Neuronal stem cell (in vitro differentiated cells): ENCODE data around the gene MEGF9.
A peak's percentile ranks its signal among the peaks of the same experiment; 100 is the strongest.

Experiments used
- DNase-seq: peaks from one replicate; pipeline ENCODE4 v3.0.0-alpha.2; 2013; ENCODE audit warnings: low spot score
- H2AFZ ChIP-seq: one replicate; pipeline ENCODE4 v1.6.1; 2013; ENCODE audit warnings: mild to moderate bottlenecking, low read length, inconsistent platforms
- H2AK5ac ChIP-seq: 2 replicates; pipeline ENCODE4 v1.6.1; 2013; ENCODE audit warnings: low read depth, mild to moderate bottlenecking, inconsistent platforms, low read length, moderate library complexity, mixed read lengths
- H2BK120ac ChIP-seq: 2 replicates; pipeline ENCODE4 v1.6.1; 2013; ENCODE audit warnings: low read depth, mild to moderate bottlenecking, inconsistent platforms, low read length, moderate library complexity, mixed read lengths
- H2BK12ac ChIP-seq: one replicate; pipeline ENCODE4 v1.6.1; 2013; ENCODE audit warnings: low read length, inconsistent platforms
- H2BK15ac ChIP-seq: 2 replicates; pipeline ENCODE4 v1.6.1; 2013; ENCODE audit warnings: mild to moderate bottlenecking, low read length, inconsistent platforms, mixed read lengths
- H2BK5ac ChIP-seq: one replicate; pipeline ENCODE4 v1.6.1; 2013; ENCODE audit warnings: inconsistent platforms, mild to moderate bottlenecking, low read length, moderate library complexity
- H3K14ac ChIP-seq: one replicate; pipeline ENCODE4 v1.6.1; 2013; ENCODE audit warnings: low read length, inconsistent platforms
- H3K18ac ChIP-seq: 2 replicates; pipeline ENCODE4 v1.6.1; 2013; ENCODE audit warnings: low read length, inconsistent platforms
- H3K23ac ChIP-seq: 2 replicates; pipeline ENCODE4 v1.6.1; 2013; ENCODE audit warnings: low read depth, mild to moderate bottlenecking, mixed read lengths, low read length, inconsistent platforms; ENCODE audit not compliant: poor library complexity
- H3K27ac ChIP-seq: replicated peaks from 3 replicates; pipeline ENCODE4 v1.5.1; 2013; ENCODE audit warnings: low read length, inconsistent platforms
- H3K27me3 ChIP-seq, 3 experiments: 2 replicates each; pipeline ENCODE4 v1.6.1; 2013; ENCODE audit warnings: low read length in 3 of 3, mild to moderate bottlenecking in 2 of 3, inconsistent platforms in 1 of 3, low read depth in 1 of 3, mixed read lengths in 1 of 3, moderate library complexity in 1 of 3; ENCODE audit not compliant: control insufficient read depth in 3 of 3, insufficient read depth in 3 of 3
- H3K36me3 ChIP-seq, 2 donors: replicated peaks in 1 of 2; 2 replicates each; pipeline ENCODE4 v1.6.1; 2013; ENCODE audit warnings: low read length in 2 of 2; ENCODE audit not compliant: control insufficient read depth in 2 of 2, insufficient read depth in 2 of 2
- H3K4ac ChIP-seq: 2 replicates; pipeline ENCODE4 v1.6.1; 2013; ENCODE audit warnings: inconsistent platforms, mild to moderate bottlenecking, low read length, moderate library complexity
- H3K4me1 ChIP-seq, 2 donors: 1 replicate in 1 of 2; 2 replicates in 1 of 2; pipeline ENCODE4 v1.6.1; 2013; ENCODE audit warnings: low read length in 2 of 2, low read depth in 1 of 2; ENCODE audit not compliant: control insufficient read depth in 2 of 2, insufficient read depth in 1 of 2
- H3K4me2 ChIP-seq: one replicate; pipeline ENCODE4 v1.6.1; 2013; ENCODE audit warnings: mild to moderate bottlenecking, low read length, inconsistent platforms; ENCODE audit not compliant: insufficient read depth, poor library complexity, severe bottlenecking
- H3K4me3 ChIP-seq, 2 donors: 2 replicates each; pipeline ENCODE4 v1.5.1; 2013; ENCODE audit warnings: low read length in 2 of 2, mild to moderate bottlenecking in 2 of 2, inconsistent platforms in 1 of 2, moderate library complexity in 1 of 2
- H3K79me1 ChIP-seq: one replicate; pipeline ENCODE4 v1.6.1; 2013; ENCODE audit warnings: low read depth, mild to moderate bottlenecking, inconsistent platforms, low read length, moderate library complexity
- H3K9ac ChIP-seq: one replicate; pipeline ENCODE4 v1.6.1; 2013; ENCODE audit warnings: mild to moderate bottlenecking, low read depth, low read length, inconsistent platforms; ENCODE audit not compliant: poor library complexity
- H3K9me3 ChIP-seq, 2 donors: replicated peaks in 1 of 2; 2 replicates each; pipeline versions ENCODE3 to v1.6.1; 2013; ENCODE audit warnings: low read length in 2 of 2, mild to moderate bottlenecking in 2 of 2, inconsistent platforms in 1 of 2, low read depth in 1 of 2, mixed read lengths in 1 of 2, moderate library complexity in 1 of 2; ENCODE audit not compliant: control insufficient read depth in 2 of 2, insufficient read depth in 1 of 2
- H4K8ac ChIP-seq: one replicate; pipeline ENCODE4 v1.6.1; 2013; ENCODE audit warnings: low read depth, mild to moderate bottlenecking, inconsistent platforms, low read length, moderate library complexity
- H4K91ac ChIP-seq: one replicate; pipeline ENCODE4 v1.6.1; 2013; ENCODE audit warnings: low read length, low read depth, mild to moderate bottlenecking, inconsistent platforms; ENCODE audit not compliant: poor library complexity
- WGBS, 2 donors: extraction: QIAGEN DNeasy Blood & Tissue Kit; methylation state at CpG; one replicate each; pipeline ENCODE4 v1.1.7; 2013; ENCODE audit warnings: missing lambda C conversion rate in 2 of 2, mixed read lengths in 1 of 2; ENCODE audit not compliant: insufficient read length in 2 of 2, insufficient replicate concordance in 1 of 2; ENCODE audit errors: extremely low coverage in 2 of 2; 5-methylcytosine and 5-hydroxymethylcytosine counted together

Gene MEGF9

DNA sequence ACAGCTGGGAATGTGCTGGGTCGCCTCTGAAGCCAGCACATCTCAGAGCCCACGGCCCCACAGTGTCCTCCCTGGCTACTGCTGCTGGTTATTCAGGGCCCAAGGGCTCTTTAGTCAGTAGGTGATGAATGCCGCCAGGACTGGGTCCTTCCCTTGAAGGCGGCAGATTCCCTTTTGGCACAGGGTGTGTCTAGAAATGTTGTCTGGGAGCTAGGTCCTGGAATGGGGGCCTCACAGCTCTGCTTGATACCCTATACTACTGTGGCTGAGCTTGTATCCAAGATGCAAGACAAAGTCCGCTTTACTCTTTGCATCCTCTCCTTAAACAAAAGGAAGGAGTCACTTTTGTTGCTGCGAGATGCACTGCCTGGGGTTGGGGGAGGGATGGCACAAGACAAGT lies 33.1 kb downstream of the MEGF9 start:
- WGBS, 2 donors = no CpG with 5 or more reads among the region's 6 CpGs
- no peak overlapping the region for H2BK5ac ChIP-seq
- H2BK12ac ChIP-seq = no peak overlapping the region
- H2BK120ac ChIP-seq = no peak overlapping the region
- no peaks in the 10 kb centered on the region for H3K9me3 ChIP-seq
- H3K4me3 ChIP-seq = no peak overlapping the region
- no peak overlapping the region for H2AFZ ChIP-seq
- no peak overlapping the region for H3K9ac ChIP-seq
- H3K36me3 ChIP-seq = no peaks in the 10 kb centered on the region
- H2AK5ac ChIP-seq = no peak overlapping the region
- no peak overlapping the region for H3K14ac ChIP-seq
- H3K79me1 ChIP-seq = no peaks in the 10 kb centered on the region
- H3K27ac ChIP-seq = no peak overlapping the region
- no peak overlapping the region for H4K8ac ChIP-seq
- DNase-seq = no peak
- H3K4me2 ChIP-seq = no peak overlapping the region
- peak overlapping the region; percentile 37 for H3K23ac ChIP-seq
- H3K18ac ChIP-seq = no peak overlapping the region
- no peak overlapping the region for H2BK15ac ChIP-seq
- H4K91ac ChIP-seq = no peak overlapping the region
- H3K4ac ChIP-seq = no peak overlapping the region
- peaks cover 4 to 5% of the 10 kb centered on the region in 2 donors for H3K4me1 ChIP-seq
- H3K27me3 ChIP-seq = no peaks in the 10 kb centered on the region

DNA sequence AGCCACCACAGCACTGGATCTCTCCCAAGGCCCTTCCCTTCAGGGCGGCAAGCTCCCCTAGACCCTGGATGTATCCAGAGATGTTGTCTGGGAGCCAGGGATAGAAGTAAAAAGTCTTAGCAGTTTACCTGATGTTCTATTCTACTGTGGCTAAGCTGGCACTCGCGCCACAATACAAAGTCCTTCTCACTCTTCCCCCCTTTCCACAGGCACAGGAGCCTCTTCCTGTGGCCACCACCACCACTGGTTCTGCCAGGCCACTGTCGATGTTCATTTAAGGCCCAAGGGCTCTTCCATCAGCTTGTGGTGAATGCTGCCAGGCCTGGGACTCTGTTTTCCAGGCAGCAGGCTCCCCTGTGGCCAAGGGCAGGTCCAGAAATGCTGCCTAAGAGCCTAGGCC lies 33.7 kb downstream of the MEGF9 start:
- H3K9ac ChIP-seq = no peak overlapping the region
- H3K18ac ChIP-seq = no peak overlapping the region
- H3K4me3 ChIP-seq = no peak overlapping the region
- no peak overlapping the region for H2BK15ac ChIP-seq
- H2BK12ac ChIP-seq = no peak overlapping the region
- no peak overlapping the region for H2AFZ ChIP-seq
- no peak overlapping the region for H4K91ac ChIP-seq
- no peak overlapping the region for H3K23ac ChIP-seq
- H2BK120ac ChIP-seq = no peak overlapping the region
- H3K14ac ChIP-seq = peak overlapping the region; percentile 57
- no CpG with 5 or more reads among the region's 4 CpGs for WGBS, 2 donors
- no peaks in the 10 kb centered on the region for H3K36me3 ChIP-seq
- no peak overlapping the region for H3K4me2 ChIP-seq
- H3K4ac ChIP-seq = no peak overlapping the region
- H3K9me3 ChIP-seq = no peaks in the 10 kb centered on the region
- no peak overlapping the region for H4K8ac ChIP-seq
- H3K4me1 ChIP-seq = peaks cover 4 to 5% of the 10 kb centered on the region in 2 donors
- H3K27me3 ChIP-seq = no peaks in the 10 kb centered on the region
- no peak overlapping the region for H3K27ac ChIP-seq
- no peak overlapping the region for H2BK5ac ChIP-seq
- H2AK5ac ChIP-seq = no peak overlapping the region
- DNase-seq = no peak
- H3K79me1 ChIP-seq = no peaks in the 10 kb centered on the region

DNA sequence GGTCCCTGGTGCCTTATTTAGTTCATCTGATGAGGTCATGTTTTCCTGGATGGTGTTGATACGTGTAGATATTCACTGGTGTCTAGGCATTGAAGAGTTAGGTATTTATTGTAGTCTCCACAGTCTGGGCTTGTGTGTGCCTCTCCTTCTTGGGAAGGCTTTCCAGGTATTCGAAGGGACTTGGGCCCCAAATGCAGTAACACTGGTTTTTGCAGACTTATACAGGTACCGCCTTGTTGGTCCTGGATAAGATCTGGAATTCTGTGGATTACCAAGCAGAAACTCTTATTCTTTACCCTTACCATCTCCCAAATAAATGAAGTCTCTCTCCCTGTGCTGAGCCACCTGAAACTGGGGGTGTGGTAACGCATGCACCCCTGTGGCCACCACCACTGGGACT lies 34.1 kb downstream of the MEGF9 start:
- Histone ChIP-seq H3K9ac (no peak overlapping the region), H3K4me1 (peaks cover 4 to 5% of the 10 kb centered on the region in 2 donors), H3K14ac (no peak overlapping the region), H2BK15ac (no peak overlapping the region), H3K27me3 (no peaks in the 10 kb centered on the region), H2BK120ac (no peak overlapping the region), H4K8ac (no peak overlapping the region), H3K23ac (no peak overlapping the region), H3K4me2 (no peak overlapping the region), H3K4ac (no peak overlapping the region), H2BK5ac (no peak overlapping the region), H2AK5ac (no peak overlapping the region), H3K36me3 (no peaks in the 10 kb centered on the region), H3K27ac (no peak overlapping the region), H3K79me1 (no peaks in the 10 kb centered on the region), H3K18ac (no peak overlapping the region), H3K9me3 (no peaks in the 10 kb centered on the region), H2AFZ (no peak overlapping the region), H4K91ac (no peak overlapping the region), H2BK12ac (no peak overlapping the region), H3K4me3 (no peak overlapping the region)
- no CpG with 5 or more reads among the region's 4 CpGs for WGBS, 2 donors
- DNase-seq = no peak

DNA sequence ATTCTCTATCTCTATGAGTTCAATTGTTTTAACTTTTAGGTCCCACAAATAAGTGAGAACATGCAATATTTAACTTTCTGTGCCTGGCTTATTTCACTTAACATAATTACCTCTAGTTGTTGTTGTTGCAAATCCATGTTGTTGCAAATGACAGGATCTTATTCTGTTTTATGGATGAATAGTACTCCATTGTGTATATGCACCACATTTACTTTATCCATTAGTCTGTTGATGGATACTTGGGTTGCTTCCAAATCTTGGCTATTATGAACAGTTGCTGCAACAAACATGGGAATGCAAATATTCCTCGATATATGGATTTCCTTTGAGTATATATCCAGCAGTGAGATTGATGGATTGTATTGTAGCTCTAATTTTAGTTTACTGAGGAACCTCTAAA lies 36.3 kb downstream of the MEGF9 start:
- no peaks in the 10 kb centered on the region for H3K79me1 ChIP-seq
- H3K9me3 ChIP-seq = no peaks in the 10 kb centered on the region
- no peak overlapping the region for H2AFZ ChIP-seq
- no peak overlapping the region for H4K91ac ChIP-seq
- no peaks in the 10 kb centered on the region for H3K27me3 ChIP-seq
- no peak overlapping the region for H3K4me2 ChIP-seq
- no peak overlapping the region for H2BK15ac ChIP-seq
- H3K18ac ChIP-seq = no peak overlapping the region
- no CpG with 5 or more reads among the region's 1 CpG for WGBS, 2 donors
- no peak overlapping the region for H2BK5ac ChIP-seq
- no peak for DNase-seq
- H2BK120ac ChIP-seq = no peak overlapping the region
- H3K14ac ChIP-seq = no peak overlapping the region
- no peak overlapping the region for H3K9ac ChIP-seq
- H3K23ac ChIP-seq = no peak overlapping the region
- no peak overlapping the region for H2AK5ac ChIP-seq
- no peak overlapping the region for H3K4me3 ChIP-seq
- no peak overlapping the region for H4K8ac ChIP-seq
- no peak overlapping the region for H3K27ac ChIP-seq
- peaks cover 4 to 5% of the 10 kb centered on the region in 2 donors for H3K4me1 ChIP-seq
- H3K4ac ChIP-seq = no peak overlapping the region
- H2BK12ac ChIP-seq = no peak overlapping the region
- H3K36me3 ChIP-seq = no peaks in the 10 kb centered on the region
